IPS DF 19.7 (cell line): ENCODE results near the gene UBL4B.

Experiments
- DNase-seq: peaks from one replicate; pipeline ENCODE4 v3.0.0-alpha.2; 2013; ENCODE audit warnings: low read depth, low spot score

UBL4B gene

GRCh38 chr1:110113551-110113950 lies 1.3 kb downstream of the UBL4B start:
- DNase-seq: no peak

- DNase-seq: no peak
These were observed 1.9 kb downstream of the UBL4B start for GRCh38 chr1:110114173-110114572.

GRCh38 chr1:110114784-110115183 lies 2.5 kb downstream of the UBL4B start:
- DNase-seq: no peak

GRCh38 chr1:110118636-110119396 lies 6.6 kb downstream of the UBL4B start:
- no peak for DNase-seq

GRCh38 chr1:110119843-110120242 lies 7.6 kb downstream of the UBL4B start:
- DNase-seq: no peak

- no peak for DNase-seq
These were observed 8.8 kb downstream of the UBL4B start for GRCh38 chr1:110120960-110121561.

- no peak for DNase-seq
These were observed 11.0 kb downstream of the UBL4B start for GRCh38 chr1:110123224-110123623.

GRCh38 chr1:110125810-110126209 lies 13.6 kb downstream of the UBL4B start:
- no peak for DNase-seq

- no peak for DNase-seq
These were observed 17.9 kb downstream of the UBL4B start for GRCh38 chr1:110130113-110130591.

- no peak for DNase-seq
These were observed 18.7 kb downstream of the UBL4B start for GRCh38 chr1:110130989-110131388.

GRCh38 chr1:110132682-110133081 lies 20.4 kb downstream of the UBL4B start:
- no peak for DNase-seq

GRCh38 chr1:110133436-110133835 lies 21.2 kb downstream of the UBL4B start:
- no peak for DNase-seq

GRCh38 chr1:110134050-110134595 lies 21.9 kb downstream of the UBL4B start:
- no peak for DNase-seq

GRCh38 chr1:110135246-110135645 lies 23.0 kb downstream of the UBL4B start:
- DNase-seq: no peak

- no peak for DNase-seq
These were observed 23.4 kb downstream of the UBL4B start for GRCh38 chr1:110135666-110136065.

GRCh38 chr1:110136911-110137310 lies 24.7 kb downstream of the UBL4B start:
- peak; percentile 45 for DNase-seq

GRCh38 chr1:110138956-110139355 lies 26.7 kb downstream of the UBL4B start:
- no peak for DNase-seq

- no peak for DNase-seq
These were observed 32.1 kb downstream of the UBL4B start for GRCh38 chr1:110144366-110144765.

- no peak for DNase-seq
These were observed 36.7 kb downstream of the UBL4B start for GRCh38 chr1:110148961-110149360.

- no peak for DNase-seq
These were observed 38.3 kb downstream of the UBL4B start, which contains the start of gene SLC6A17 for GRCh38 chr1:110150330-110151174. TSS of gene SLC6A17 (plus strand) at chr1:110150494. CDS start at chr1:110166930, 16,436 bp downstream.

- no peak for DNase-seq
These were observed 39.0 kb downstream of the UBL4B start for GRCh38 chr1:110151175-110151669.
